Stomach (tissue), 9 donors: ENCODE data around the gene FBP2. TPM values are rescaled to one million over a fixed set of nuclear protein-coding genes. Genes with fewer than 3 reads are reported as not detected.
A peak's percentile ranks its signal among the peaks of the same experiment; 100 is the strongest.

ENCODE experiments used
- DNase-seq, 2 donors: peaks; one replicate each; pipeline versions ENCODE4 v3.0.0 to v3.0.0-alpha.2; 2013 to 2019
- H3K27ac ChIP-seq, 5 donors: fragments of 200-600 bp in 4 of 5; sonication (generic) in 4 of 5; one replicate each; pipeline ENCODE4 v1.5.1; 2013 to 2019; ENCODE audit warnings: mild to moderate bottlenecking in 1 of 5, moderate library complexity in 1 of 5
- H3K27me3 ChIP-seq, 3 donors: fragments of 200-600 bp; sonication (generic); one replicate each; pipeline ENCODE4 v1.5.1; 2017 to 2019; ENCODE audit warnings: mixed run types in 1 of 3
- H3K36me3 ChIP-seq, 4 donors: fragments of 200-600 bp; sonication (generic); 1 replicate in 3 of 4; 2 replicates in 1 of 4; pipeline ENCODE4 v1.5.1; 2016 to 2019
- H3K4me1 ChIP-seq, 4 donors: fragments of 200-600 bp; sonication (generic); one replicate each; pipeline ENCODE4 v1.5.1; 2016 to 2019
- H3K4me3 ChIP-seq, 4 donors: fragments of 200-600 bp; sonication (generic) in 3 of 4; one replicate each; pipeline ENCODE4 v1.5.1; 2016 to 2019; ENCODE audit warnings: mild to moderate bottlenecking in 1 of 4
- H3K9me3 ChIP-seq, 4 donors: fragments of 200-600 bp; sonication (generic); one replicate each; pipeline ENCODE4 v1.5.1; 2016 to 2019
- CTCF ChIP-seq, 7 experiments: fragments of 450-650 bp in 4 of 7; fragments of 200-600 bp in 3 of 7; sonication (generic) in 3 of 7; IDR thresholded peaks; one replicate each; pipeline ENCODE4 v1.5.1; 2016 to 2019; ENCODE audit warnings: antibody characterized with exemption in 7 of 7, control low read depth in 2 of 7, mild to moderate bottlenecking in 1 of 7
- EP300 ChIP-seq: sonication (generic); formaldehyde crosslinking; IDR thresholded peaks from one replicate; pipeline ENCODE4 v1.6.1; 2017; ENCODE audit warnings: antibody characterized with exemption
- POLR2A ChIP-seq, 4 donors: fragments of 450-650 bp; IDR thresholded peaks; one replicate each; pipeline ENCODE4 v1.6.1; 2016; ENCODE audit warnings: antibody characterized with exemption in 4 of 4, control low read depth in 2 of 4, mild to moderate bottlenecking in 1 of 4, moderate library complexity in 1 of 4
- POLR2AphosphoS5 ChIP-seq, 3 donors: sonication (generic); formaldehyde crosslinking; IDR thresholded peaks; one replicate each; pipeline ENCODE4 v1.6.1; 2016; ENCODE audit warnings: antibody characterized with exemption in 3 of 3
- WGBS, 5 donors: extraction: QIAGEN DNeasy Blood & Tissue Kit in 3 of 5; methylation state at CpG; one replicate each; pipeline versions ENCODE4 v1.1.5 to v1.1.7; 2013 to 2018; 5-methylcytosine and 5-hydroxymethylcytosine counted together
- intact Hi-C: fragments of 100-400 bp; cut with DNase I; formaldehyde crosslinking; loops from one replicate; pipeline ENCODE4 v1.15.1; 2023; ENCODE audit warnings: low total_unique reads
- polyA plus RNA-seq, 3 donors: library from polyadenylated mRNA; stranded (reverse); fragments of 200-250 nt; gene quantifications; one replicate each; pipeline ENCODE4 v1.2.3, GENCODE V29; 2013
- total RNA-seq, 5 donors: library from RNA; depleted of rRNA; stranded (reverse); fragments of >200 nt; gene quantifications; one replicate each; pipeline versions ENCODE4 v1.1.0 to v1.2.3, GENCODE V29; 2014 to 2016
- donor health status: healthy with polysubstance abuse.
- donor health status: Bipolar disorder and iron deficiency.
- donor health status: healthy.

FBP2 gene
- total and polyA plus RNA-seq, 8 donors: 15.6 to 86.4 (median 29.3) TPM; not detected in 1

DNA sequence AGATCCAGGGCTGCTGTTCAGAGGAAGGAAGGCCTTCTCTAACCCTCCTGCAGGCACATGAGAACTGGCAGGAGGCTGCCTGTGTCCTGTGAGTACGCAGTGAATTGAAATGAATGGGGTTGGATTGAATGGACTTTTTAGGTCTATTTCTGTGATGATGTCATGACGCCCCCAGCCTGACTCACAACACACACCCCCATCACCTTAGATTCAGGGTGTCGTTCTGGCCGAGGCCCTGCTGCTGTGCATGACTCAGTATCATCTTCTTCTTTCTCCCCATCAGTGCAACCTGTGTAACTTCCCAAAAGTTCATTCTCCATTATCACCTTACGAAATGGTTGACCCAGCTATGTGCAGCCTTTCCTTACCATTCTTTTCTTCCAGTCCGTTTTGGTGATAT, 33.4 kb downstream of the FBP2 start:
- WGBS, 5 donors: 89 to 96% (median 91%) methylated on average over 6 of the region's 6 CpGs
- Histone ChIP-seq H3K4me1 (no peaks in the 10 kb centered on the region), H3K27ac (no peak overlapping the region), H3K36me3 (peaks cover 0 to 4% (median 0%) of the 10 kb centered on the region in 4 donors), H3K27me3 (no peaks in the 10 kb centered on the region), H3K9me3 (no peaks in the 10 kb centered on the region), H3K4me3 (no peak overlapping the region)
- no peak for TF ChIP-seq POLR2AphosphoS5 (IDR thresholded peaks at IDR 0.05)
- TF ChIP-seq EP300: no peak
- TF ChIP-seq CTCF (IDR thresholded peaks at IDR 0.05): no peak
- TF ChIP-seq POLR2A (IDR thresholded peaks at IDR 0.05): no peak
- DNase-seq: no peak
- intact Hi-C loops: no loop called here

GRCh38 chr9:94557376-94557775, 36.2 kb downstream of the FBP2 start:
- H3K4me3 ChIP-seq: no peak overlapping the region
- 83 to 96% (median 84%) methylated on average over 4 of the region's 4 CpGs for WGBS, 5 donors
- intact Hi-C loops: no loop called here
- H3K27ac ChIP-seq: no peak overlapping the region
- H3K9me3 ChIP-seq: no peaks in the 10 kb centered on the region
- H3K27me3 ChIP-seq: peaks cover 0 to 9% (median 0%) of the 10 kb centered on the region in 3 donors
- H3K4me1 ChIP-seq: peaks cover 0 to 12% (median 0%) of the 10 kb centered on the region in 4 donors
- TF ChIP-seq EP300 (no peak), POLR2AphosphoS5 (IDR thresholded peaks at IDR 0.05) (no peak), CTCF (IDR thresholded peaks at IDR 0.05) (no peak), POLR2A (IDR thresholded peaks at IDR 0.05) (no peak)
- H3K36me3 ChIP-seq: peaks cover 0 to 4% (median 0%) of the 10 kb centered on the region in 4 donors
- DNase-seq: no peak

DNA sequence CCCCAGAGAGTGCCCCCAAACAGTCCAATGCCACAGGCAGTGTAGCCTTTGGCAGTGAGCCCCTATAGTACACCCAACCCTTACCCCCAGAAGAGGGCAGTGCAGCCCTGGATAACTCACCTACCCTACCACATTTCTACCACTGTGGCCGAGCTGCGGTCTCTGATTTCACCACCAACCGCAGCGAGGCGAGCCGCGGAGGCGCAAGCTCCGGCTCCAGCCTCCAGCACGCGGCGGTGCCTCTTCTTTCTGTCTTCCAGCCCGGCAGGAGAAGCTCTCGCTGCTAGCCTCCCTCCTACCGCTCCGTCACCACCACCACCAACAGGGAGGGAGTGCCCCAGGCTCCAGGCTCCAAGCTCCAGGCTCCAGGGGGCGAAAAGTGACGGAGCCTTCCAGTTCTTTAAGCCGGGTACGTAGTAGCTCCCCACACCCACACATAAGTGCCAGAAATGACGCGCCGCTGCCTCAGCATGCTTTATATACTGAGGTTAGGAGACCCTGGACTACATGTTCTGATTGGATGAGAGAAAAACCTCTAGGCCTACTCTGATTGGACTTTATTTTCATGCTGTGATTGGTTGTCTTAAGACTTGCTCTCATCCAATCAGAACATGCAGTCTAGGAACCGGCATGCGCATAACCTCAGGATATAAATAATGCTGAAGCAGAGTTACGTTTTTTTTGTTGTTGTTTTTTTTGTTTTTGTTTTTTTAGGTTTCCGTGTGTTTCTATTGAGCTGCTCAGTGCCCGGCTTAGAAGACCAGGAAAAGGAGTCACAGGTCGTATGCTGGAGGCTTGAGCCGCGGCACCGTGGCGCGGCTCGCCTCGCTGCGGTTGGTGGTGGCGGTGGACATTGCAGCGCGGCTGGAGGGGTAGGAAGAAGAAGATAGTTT, 38.9 kb downstream of the FBP2 start, which contains the start of gene PCAT7:
TSS of gene PCAT7 (plus strand) at position 645 of the 893 bp plus-strand sequence.
- 49 to 72% (median 63%) methylated on average over 33 to 40 of the region's 40 CpGs for WGBS, 5 donors
- intact Hi-C loops: no loop called here
- peak; percentile 73 to 90 for DNase-seq
- no peak for TF ChIP-seq POLR2A (IDR thresholded peaks at IDR 0.05)
- TF ChIP-seq EP300: no peak
- no peak for TF ChIP-seq POLR2AphosphoS5 (IDR thresholded peaks at IDR 0.05)
- peak in 4 of 7 experiments; percentile 41 to 74 (median 64) for TF ChIP-seq CTCF (IDR thresholded peaks at IDR 0.05)
- H3K9me3 ChIP-seq: no peaks in the 10 kb centered on the region
- H3K27me3 ChIP-seq: peaks cover 0 to 9% (median 0%) of the 10 kb centered on the region in 3 donors
- H3K36me3 ChIP-seq: peaks cover 0 to 4% (median 0%) of the 10 kb centered on the region in 4 donors
- H3K4me3 ChIP-seq: peak within 1 kb of the TSS; percentile 33 to 50 (median 40)
- peaks cover 0 to 12% (median 0%) of the 10 kb centered on the region in 4 donors for H3K4me1 ChIP-seq
- peak within 1 kb of the TSS; percentile 83 to 97 (median 85) for H3K27ac ChIP-seq

GRCh38 chr9:94554078-94554438, 39.6 kb downstream of the FBP2 start:
- Histone ChIP-seq H3K4me1 (peaks cover 0 to 12% (median 0%) of the 10 kb centered on the region in 4 donors), H3K4me3 (peak overlapping the region; percentile 33 to 50 (median 40)), H3K27ac (peak overlapping the region; percentile 83 to 97 (median 85)), H3K27me3 (peaks cover 0 to 9% (median 0%) of the 10 kb centered on the region in 3 donors), H3K9me3 (no peaks in the 10 kb centered on the region), H3K36me3 (peaks cover 0 to 3% (median 0%) of the 10 kb centered on the region in 4 donors)
- TF ChIP-seq POLR2A (IDR thresholded peaks at IDR 0.05): no peak
- no peak for TF ChIP-seq POLR2AphosphoS5 (IDR thresholded peaks at IDR 0.05)
- TF ChIP-seq CTCF (IDR thresholded peaks at IDR 0.05): no peak
- DNase-seq: no peak
- WGBS, 5 donors: 31 to 74% (median 49%) methylated on average over 13 to 16 of the region's 16 CpGs
- intact Hi-C loops: no loop called here
